Measurements from ENCODE around the gene ZNF410.

GRCh38 chr14:73877790-73878189 lies 8.9 kb upstream of the ZNF410 start:
- no peak for TF ChIP-seq CTCF (IDR thresholded peaks at IDR 0.05)
- TF ChIP-seq POLR2A (IDR thresholded peaks at IDR 0.05): no peak
